Left lung (tissue), 10 donors: Measurements from ENCODE around the gene FCHO1. TPM values are rescaled to one million over a fixed set of nuclear protein-coding genes. Genes with fewer than 3 reads are reported as not detected.
"Not testable (repeated sequence)": the region's sequence is repeated elsewhere in the genome, so short reads cannot be mapped to it uniquely, and the experiment has no call there.

ENCODE experiments used
- ATAC-seq: fragments of 200-7000 bp; cut with Tn5 transposase; one replicate; pipeline ENCODE4 v1.9.1; 2020; ENCODE audit warnings: moderate library complexity
- DNase-seq, 4 donors: peaks; one replicate each; pipeline ENCODE4 v3.0.0-alpha.2; 2013 to 2020
- H3K27ac ChIP-seq, 2 donors: fragments of 200-600 bp; sonication (generic) in 1 of 2; one replicate each; pipeline versions ENCODE4 v1.5.0 to v1.8.0; 2020 to 2021
- H3K27me3 ChIP-seq, 2 donors: fragments of 200-600 bp; sonication (generic) in 1 of 2; one replicate each; pipeline versions ENCODE4 v1.5.0 to v1.8.0; 2020 to 2021
- H3K36me3 ChIP-seq, 2 donors: fragments of 200-600 bp; sonication (generic) in 1 of 2; one replicate each; pipeline versions ENCODE4 v1.5.0 to v1.8.0; 2020 to 2021
- H3K4me1 ChIP-seq, 2 donors: fragments of 200-600 bp; one replicate each; pipeline ENCODE4 v1.8.0; 2021
- H3K4me3 ChIP-seq, 2 donors: fragments of 200-600 bp; sonication (generic) in 1 of 2; one replicate each; pipeline versions ENCODE4 v1.5.0 to v1.8.0; 2020 to 2021; ENCODE audit warnings: mild to moderate bottlenecking in 1 of 2
- H3K9me3 ChIP-seq, 2 donors: fragments of 200-600 bp; sonication (generic) in 1 of 2; one replicate each; pipeline versions ENCODE4 v1.5.0 to v1.8.0; 2020 to 2021
- intact Hi-C, 2 donors: fragments of 100-400 bp; cut with DNase I; formaldehyde crosslinking; loops; one replicate each; pipeline versions ENCODE4 v1.11.2 to v1.14.2; 2022
- polyA plus RNA-seq, 6 donors: library from polyadenylated mRNA; unstranded; fragments of 120-200 nt; gene quantifications; one replicate each; pipeline ENCODE4 v1.2.1, GENCODE V29; 2013; ENCODE audit not compliant: insufficient read length in 6 of 6
- total RNA-seq, 2 donors: library from RNA; stranded (reverse); fragmentation: NEBNext Ultra II Directional; extraction: Animal tissue kit (Norgen Biotek cat#: 25700); gene quantifications; one replicate each; pipeline ENCODE4 v1.2.1, GENCODE V29; 2021
- TF ChIP-seq, protein P1 (sequence below), 2 donors: fragments of 200-600 bp; sonication (generic) in 1 of 2; IDR thresholded peaks; one replicate each; pipeline versions ENCODE4 v1.5.0 to v1.8.0; 2021; ENCODE audit warnings: antibody characterized with exemption in 2 of 2
- donor health status: DM: no; HTN: yes; CAD: no.
- donor health status: DM: no; HTN: no; CAD: no.

Gene FCHO1
- total and polyA plus RNA-seq, 8 donors, result 0.54 to 12.7 (median 1.3) TPM

DNA sequence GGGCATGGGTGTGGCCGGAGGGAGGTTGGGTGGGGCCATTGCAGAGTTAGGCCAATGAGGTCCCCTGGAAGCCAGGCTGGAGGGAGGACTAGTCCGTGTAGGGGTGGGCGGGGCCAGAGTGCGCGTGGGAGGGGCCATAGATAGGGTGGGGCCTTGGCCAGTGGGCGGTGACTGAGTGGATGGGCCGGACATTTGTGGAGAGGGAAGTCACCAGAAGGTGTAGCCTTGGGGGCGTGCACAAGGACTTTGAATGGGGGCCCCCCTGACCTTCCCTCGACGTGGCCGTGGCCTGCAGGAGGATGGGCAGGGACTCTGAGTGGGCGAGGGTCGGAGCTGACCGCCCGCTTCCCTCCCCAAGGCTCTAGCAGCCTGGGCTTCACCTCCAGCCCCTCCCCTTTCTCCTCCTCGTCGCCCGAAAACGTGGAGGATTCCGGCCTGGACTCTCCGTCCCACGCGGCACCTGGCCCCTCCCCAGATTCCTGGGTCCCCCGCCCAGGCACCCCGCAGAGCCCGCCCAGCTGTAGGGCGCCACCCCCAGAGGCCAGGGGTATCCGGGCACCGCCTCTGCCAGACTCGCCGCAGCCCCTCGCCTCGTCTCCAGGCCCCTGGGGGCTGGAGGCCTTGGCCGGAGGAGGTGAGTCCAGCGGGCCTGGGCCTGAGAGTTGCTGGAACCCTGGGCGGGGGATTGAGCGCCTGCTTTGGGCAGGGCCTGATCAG, 27.1 kb downstream of the FCHO1 start:
- peaks cover 0 to 21% of the 10 kb centered on the region in 2 donors for H3K36me3 ChIP-seq
- intact Hi-C loops, result no loop called here
- H3K4me1 ChIP-seq, result peaks cover 6 to 17% of the 10 kb centered on the region in 2 donors
- peaks cover 0 to 46% of the 10 kb centered on the region in 2 donors for H3K27me3 ChIP-seq
- H3K9me3 ChIP-seq, result no peaks in the 10 kb centered on the region
- TF ChIP-seq, protein P1, sequence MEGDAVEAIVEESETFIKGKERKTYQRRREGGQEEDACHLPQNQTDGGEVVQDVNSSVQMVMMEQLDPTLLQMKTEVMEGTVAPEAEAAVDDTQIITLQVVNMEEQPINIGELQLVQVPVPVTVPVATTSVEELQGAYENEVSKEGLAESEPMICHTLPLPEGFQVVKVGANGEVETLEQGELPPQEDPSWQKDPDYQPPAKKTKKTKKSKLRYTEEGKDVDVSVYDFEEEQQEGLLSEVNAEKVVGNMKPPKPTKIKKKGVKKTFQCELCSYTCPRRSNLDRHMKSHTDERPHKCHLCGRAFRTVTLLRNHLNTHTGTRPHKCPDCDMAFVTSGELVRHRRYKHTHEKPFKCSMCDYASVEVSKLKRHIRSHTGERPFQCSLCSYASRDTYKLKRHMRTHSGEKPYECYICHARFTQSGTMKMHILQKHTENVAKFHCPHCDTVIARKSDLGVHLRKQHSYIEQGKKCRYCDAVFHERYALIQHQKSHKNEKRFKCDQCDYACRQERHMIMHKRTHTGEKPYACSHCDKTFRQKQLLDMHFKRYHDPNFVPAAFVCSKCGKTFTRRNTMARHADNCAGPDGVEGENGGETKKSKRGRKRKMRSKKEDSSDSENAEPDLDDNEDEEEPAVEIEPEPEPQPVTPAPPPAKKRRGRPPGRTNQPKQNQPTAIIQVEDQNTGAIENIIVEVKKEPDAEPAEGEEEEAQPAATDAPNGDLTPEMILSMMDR (IDR thresholded peaks at IDR 0.05), result no peak
- peak overlapping the region in 1 of 2 donors; percentile 31 for H3K27ac ChIP-seq
- DNase-seq (peak in 2 of 4 donors; percentile 82 to 94), ATAC-seq (peak; percentile 82)
- H3K4me3 ChIP-seq, result peak overlapping the region in 1 of 2 donors; percentile 37

DNA sequence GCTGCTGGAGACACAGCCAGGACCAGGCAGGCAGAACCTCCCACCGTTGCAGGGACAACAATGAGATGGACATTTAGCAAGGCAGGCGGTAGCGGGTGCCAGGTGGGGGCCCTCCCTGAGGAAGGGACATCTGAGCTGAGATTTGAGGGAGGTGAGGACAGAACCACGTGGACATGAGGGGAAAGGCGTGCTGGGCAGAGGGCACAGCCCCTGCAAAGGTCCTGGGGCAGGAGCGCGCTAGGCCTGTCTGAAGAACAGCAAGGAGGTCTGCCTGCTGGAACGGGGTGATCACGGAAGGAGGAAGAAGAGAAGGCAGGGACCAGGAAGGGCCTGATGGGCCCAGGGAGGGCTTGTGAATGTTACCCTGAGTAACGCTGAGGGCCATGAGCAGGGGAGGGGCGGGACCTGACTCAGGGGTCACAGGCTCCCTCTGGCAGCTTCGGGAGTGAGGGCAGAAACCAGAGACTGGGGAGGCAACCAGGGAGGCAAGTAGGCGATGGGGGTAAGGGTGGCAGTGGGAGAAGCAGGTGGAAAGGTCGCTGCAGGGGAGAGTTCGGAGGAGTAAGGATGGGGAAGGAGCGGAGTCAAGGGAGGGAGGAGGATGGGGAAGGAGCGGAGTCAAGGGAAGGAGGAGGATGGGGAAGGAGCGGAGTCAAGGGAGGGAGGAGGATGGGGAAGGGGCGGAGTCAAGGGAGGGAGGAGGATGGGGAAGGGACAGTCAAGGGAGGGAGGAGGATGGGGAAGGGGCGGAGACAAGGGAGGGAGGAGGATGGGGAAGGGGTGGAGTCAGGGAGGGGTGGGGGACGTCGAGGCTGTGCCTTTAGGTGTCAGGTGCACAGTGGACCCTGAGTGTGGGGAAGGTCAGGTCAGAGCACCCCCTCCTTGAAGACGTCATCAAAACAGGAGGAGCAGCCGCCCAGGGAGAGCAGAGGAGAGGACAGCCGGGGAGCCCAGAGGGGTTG, 28.0 kb downstream of the FCHO1 start:
- Histone ChIP-seq H3K4me3 (peak overlapping the region in 1 of 2 donors; percentile 37), H3K27me3 (peaks cover 0 to 46% of the 10 kb centered on the region in 2 donors), H3K36me3 (peaks cover 0 to 24% of the 10 kb centered on the region in 2 donors), H3K9me3 (no peaks in the 10 kb centered on the region), H3K4me1 (peaks cover 6 to 19% of the 10 kb centered on the region in 2 donors), H3K27ac (peak overlapping the region in 1 of 2 donors; percentile 31)
- TF ChIP-seq, protein P1 (IDR thresholded peaks at IDR 0.05), result no peak
- ATAC-seq, result peak; percentile 20
- peak in 1 of 4 donors; percentile 79 for DNase-seq
- intact Hi-C loops, result no loop called here

DNA sequence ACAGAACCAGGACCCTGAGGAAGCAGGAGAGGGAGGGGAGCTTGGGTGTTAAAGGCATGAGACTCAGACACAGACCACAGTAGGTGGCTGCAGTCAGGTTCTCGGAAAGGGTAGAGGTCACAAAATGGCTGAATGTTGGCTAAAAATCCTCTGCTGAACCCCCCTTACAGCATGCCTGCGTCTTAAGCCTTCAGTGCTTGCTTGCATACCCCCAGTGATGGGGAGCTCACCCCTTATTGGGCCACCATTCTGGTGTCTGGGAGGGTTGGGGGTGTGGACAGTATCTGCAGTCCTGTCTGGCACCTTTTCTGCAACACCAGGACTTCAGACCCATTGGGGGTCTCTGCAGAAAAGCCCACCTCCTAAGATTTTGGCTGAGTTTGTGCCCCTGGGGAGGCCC, 29.5 kb downstream of the FCHO1 start:
- Histone ChIP-seq H3K27ac (no peak overlapping the region), H3K4me3 (no peak overlapping the region), H3K36me3 (peaks cover 0 to 24% of the 10 kb centered on the region in 2 donors), H3K9me3 (no peaks in the 10 kb centered on the region), H3K4me1 (peaks cover 6 to 19% of the 10 kb centered on the region in 2 donors), H3K27me3 (peaks cover 0 to 46% of the 10 kb centered on the region in 2 donors)
- ATAC-seq (no peak), DNase-seq (no peak)
- TF ChIP-seq, protein P1 (IDR thresholded peaks at IDR 0.05), result no peak
- intact Hi-C loops, result loop anchor here in 1 of 2 donors (10.0 kb wide), 1 partner anchor 74 kb away; the partner anchor contains the start of gene RPL18A

DNA sequence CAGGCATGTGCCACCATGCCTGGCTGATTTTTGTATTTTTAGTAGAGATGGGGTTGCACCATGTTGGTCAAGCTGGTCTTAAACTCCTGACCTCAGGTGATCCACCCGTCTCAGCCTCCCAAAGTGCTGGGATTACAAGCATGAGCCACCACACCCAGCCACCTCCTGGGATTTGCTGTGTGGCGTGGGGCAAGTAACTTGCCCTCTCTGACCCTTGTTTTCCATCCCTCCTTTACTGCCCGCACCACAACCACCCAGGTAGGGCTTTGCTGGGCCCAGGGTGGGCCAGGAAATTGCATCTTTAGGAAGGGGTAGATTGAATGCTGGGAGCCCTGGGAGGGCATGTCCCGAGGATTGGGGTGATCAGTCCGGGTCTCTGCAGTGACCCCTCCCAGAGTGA, 32.4 kb downstream of the FCHO1 start:
- ATAC-seq, H3K27ac ChIP-seq, H3K4me3 ChIP-seq, DNase-seq, H3K9me3 ChIP-seq: not testable (repeated sequence)
- peaks cover 0 to 29% of the 10 kb centered on the region in 2 donors for H3K27me3 ChIP-seq
- intact Hi-C loops, result loop anchor here in 1 of 2 donors (10.0 kb wide), 1 partner anchor 71 kb away; the partner anchor contains the start of gene RPL18A
- H3K4me1 ChIP-seq, result peaks cover 4 to 13% of the 10 kb centered on the region in 2 donors
- H3K36me3 ChIP-seq, result peaks cover 0 to 40% of the 10 kb centered on the region in 2 donors

DNA sequence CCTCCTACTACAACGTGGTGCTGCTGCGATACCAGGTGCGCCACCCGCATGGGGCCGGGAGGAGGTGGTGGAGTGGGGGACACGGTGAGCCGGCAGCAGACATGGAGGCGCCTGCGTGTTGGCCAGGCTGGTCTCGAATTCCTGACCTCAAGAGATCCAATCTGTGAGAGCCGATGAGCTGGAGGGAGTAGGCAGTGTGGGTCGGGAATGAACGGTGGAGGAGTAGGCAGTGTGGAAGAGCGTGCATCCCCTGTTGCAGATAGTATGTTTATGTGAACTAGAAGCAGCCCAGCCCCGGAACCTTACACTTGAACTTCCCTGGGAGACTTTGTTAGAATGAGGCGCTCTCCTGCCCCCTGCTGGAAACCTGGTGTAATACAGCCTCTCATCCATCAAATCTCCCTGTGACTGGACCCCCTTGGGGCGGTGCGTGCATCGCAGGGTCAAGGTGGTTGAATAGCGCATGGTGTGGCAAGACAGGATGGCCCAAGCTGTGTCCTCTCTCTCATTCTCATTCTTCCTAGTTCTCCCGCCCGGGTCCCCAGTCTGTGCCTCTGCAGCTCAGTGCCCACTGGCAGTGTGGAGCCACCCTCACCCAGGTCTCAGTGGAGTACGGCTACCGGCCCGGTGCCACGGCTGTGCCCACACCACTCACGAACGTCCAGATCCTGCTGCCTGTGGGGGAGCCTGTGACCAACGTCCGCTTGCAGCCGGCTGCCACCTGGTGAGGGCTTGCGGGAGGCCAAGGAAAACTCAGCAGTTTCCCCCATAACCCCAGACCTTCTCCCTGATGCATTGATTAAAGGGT, 33.1 kb downstream of the FCHO1 start:
- H3K27me3 ChIP-seq, result peaks cover 0 to 22% of the 10 kb centered on the region in 2 donors
- H3K36me3 ChIP-seq, result peaks cover 0 to 41% of the 10 kb centered on the region in 2 donors
- TF ChIP-seq, protein P1 (IDR thresholded peaks at IDR 0.05), result peak; percentile 75 to 77
- intact Hi-C loops, result loop anchor here in 1 of 2 donors (10.0 kb wide), 1 partner anchor 70 kb away; the partner anchor contains the start of gene RPL18A
- H3K4me3 ChIP-seq, result no peak overlapping the region
- H3K4me1 ChIP-seq, result peaks cover 0 to 7% of the 10 kb centered on the region in 2 donors
- no peaks in the 10 kb centered on the region for H3K9me3 ChIP-seq
- ATAC-seq (peak; percentile 90), DNase-seq (peak in 3 of 4 donors; percentile 31 to 65 (median 63))
- no peak overlapping the region for H3K27ac ChIP-seq
